Calu3 (cell line): ENCODE results near the gene ISLR. TPM values are rescaled to one million over a fixed set of nuclear protein-coding genes. Genes with fewer than 3 reads are reported as not detected.

ENCODE experiments used
- BruUV-seq: library from RNA; stranded (reverse); fragments of 400-500 nt; replicated peaks from 2 replicates; lab custom pipeline; 2021; lab: Mats Ljungman, UMichigan
- CTCF ChIA-PET: fragments of 300-600 bp; sonication (Branson Sonifier 250); formaldehyde crosslinking; loops from one replicate; lab custom pipeline; 2022; ENCODE audit warnings: antibody characterized with exemption; lab: Charles Lee
- DNase-seq: peaks from one replicate; pipeline ENCODE4 v3.0.0; 2022
- H3K27ac Mint-ChIP-seq: one replicate; pipeline ENCODE4 v1.8.0; 2022; ENCODE audit warnings: mixed read lengths; ENCODE audit not compliant: unreplicated experiment
- H3K27me3 Mint-ChIP-seq: one replicate; pipeline ENCODE4 v1.8.0; 2022; ENCODE audit warnings: mixed read lengths; ENCODE audit not compliant: unreplicated experiment
- H3K36me3 Mint-ChIP-seq: one replicate; pipeline ENCODE4 v1.8.0; 2022; ENCODE audit warnings: mild to moderate bottlenecking, moderate library complexity, mixed read lengths; ENCODE audit not compliant: insufficient read depth, unreplicated experiment
- H3K4me1 Mint-ChIP-seq: one replicate; pipeline ENCODE4 v1.8.0; 2022; ENCODE audit warnings: mild to moderate bottlenecking, low read depth, mixed read lengths; ENCODE audit not compliant: unreplicated experiment
- H3K4me3 Mint-ChIP-seq: one replicate; pipeline ENCODE4 v1.8.0; 2022; ENCODE audit warnings: mild to moderate bottlenecking, low read depth, moderate library complexity, mixed read lengths; ENCODE audit not compliant: unreplicated experiment
- H3K9me3 Mint-ChIP-seq: one replicate; pipeline ENCODE4 v1.8.0; 2022; ENCODE audit warnings: low read depth, mixed read lengths; ENCODE audit not compliant: unreplicated experiment
- CTCF ChIP-seq: fragments of 200-600 bp; IDR thresholded peaks from one replicate; pipeline ENCODE4 v1.8.0; 2022; ENCODE audit warnings: antibody characterized with exemption; ENCODE audit not compliant: unreplicated experiment
- intact Hi-C: fragments of 100-400 bp; cut with micrococcal nuclease; formaldehyde crosslinking; loops from one replicate; pipeline ENCODE4 v1.10.0; 2022; ENCODE audit not compliant: unreplicated experiment
- total RNA-seq: library from RNA; stranded (reverse); gene quantifications from 2 replicates; pipeline ENCODE4 v1.2.3, GENCODE V29; 2022

The ISLR gene
- total RNA-seq, 1 experiment from 2014 or later: not detected

- Mint-ChIP-seq H3K27ac (no peak overlapping the region), H3K4me3 (no peak overlapping the region), H3K36me3 (peaks cover 26% of the 10 kb centered on the region), H3K9me3 (no peaks in the 10 kb centered on the region), H3K4me1 (peaks cover 53% of the 10 kb centered on the region), H3K27me3 (peaks cover 9% of the 10 kb centered on the region)
- intact Hi-C loops: no loop called here
- no TSS peak for BruUV-seq
- DNase-seq: no peak
- CTCF ChIA-PET: no interaction called here
- TF ChIP-seq CTCF: no peak
Observed at GRCh38 chr15:74205582-74205947, 32.1 kb downstream of the ISLR start.

- Mint-ChIP-seq H3K4me3 (no peak overlapping the region), H3K27me3 (peaks cover 17% of the 10 kb centered on the region), H3K36me3 (peaks cover 13% of the 10 kb centered on the region), H3K4me1 (peaks cover 41% of the 10 kb centered on the region), H3K9me3 (no peaks in the 10 kb centered on the region), H3K27ac (no peak overlapping the region)
- BruUV-seq: no TSS peak
- no peak for TF ChIP-seq CTCF
- intact Hi-C loops: no loop called here
- DNase-seq: no peak
- CTCF ChIA-PET: interaction anchor here (1.1 to 1.2 kb wide), 2 partner anchors 8 to 33 kb away, joined by 3 read pairs; no protein-coding TSS in a partner anchor
Observed at GRCh38 chr15:74206801-74207281, 33.3 kb downstream of the ISLR start.

- no peaks in the 10 kb centered on the region for H3K9me3 Mint-ChIP-seq
- H3K27me3 Mint-ChIP-seq: peaks cover 22% of the 10 kb centered on the region
- intact Hi-C loops: no loop called here
- no peak for TF ChIP-seq CTCF
- no peak for DNase-seq
- no peak overlapping the region for H3K4me3 Mint-ChIP-seq
- H3K27ac Mint-ChIP-seq: no peak overlapping the region
- no TSS peak for BruUV-seq
- H3K36me3 Mint-ChIP-seq: peaks cover 7% of the 10 kb centered on the region
- H3K4me1 Mint-ChIP-seq: peaks cover 31% of the 10 kb centered on the region
- CTCF ChIA-PET: no interaction called here
Observed at GRCh38 chr15:74207652-74208440, 34.3 kb downstream of the ISLR start.

GRCh38 chr15:74208496-74208895 is 35.0 kb downstream of the ISLR start:
- intact Hi-C loops: no loop called here
- H3K4me1 Mint-ChIP-seq: peaks cover 24% of the 10 kb centered on the region
- no peak overlapping the region for H3K27ac Mint-ChIP-seq
- no peak overlapping the region for H3K4me3 Mint-ChIP-seq
- H3K36me3 Mint-ChIP-seq: peaks cover under 1% of the 10 kb centered on the region
- no peak for DNase-seq
- peaks cover 22% of the 10 kb centered on the region for H3K27me3 Mint-ChIP-seq
- no peak for TF ChIP-seq CTCF
- no peaks in the 10 kb centered on the region for H3K9me3 Mint-ChIP-seq
- no TSS peak for BruUV-seq
- CTCF ChIA-PET: no interaction called here
